Right ventricle myocardium superior (tissue), 1 donor: ENCODE results near the gene RPS4Y1. TPM values are rescaled to one million over a fixed set of nuclear protein-coding genes. Genes with fewer than 3 reads are reported as not detected.
A peak's percentile ranks its signal among the peaks of the same experiment; 100 is the strongest.
"Not testable (repeated sequence)": the region's sequence is repeated elsewhere in the genome, so short reads cannot be mapped to it uniquely, and the experiment has no call there.

Source experiments
- ATAC-seq: fragments of 200-7000 bp; cut with Tn5 transposase; one replicate; pipeline ENCODE4 v1.9.1; 2020; ENCODE audit warnings: mild to moderate bottlenecking; ENCODE audit not compliant: poor library complexity
- DNase-seq: peaks from one replicate; pipeline ENCODE4 v3.0.0-alpha.2; 2020
- intact Hi-C: fragments of 100-400 bp; cut with DNase I; formaldehyde crosslinking; loops from one replicate; pipeline ENCODE4 v1.11.2; 2022
- total RNA-seq: library from RNA; stranded (reverse); fragmentation: NEBNext Ultra II Directional; extraction: Animal tissue kit (Norgen Biotek cat#: 25700); gene quantifications from one replicate; pipeline ENCODE4 v1.2.1, GENCODE V29; 2021
- donor health status: DM: no; HTN: yes; CAD: no; lungs with severe emphysema.

The RPS4Y1 gene
- total RNA-seq, 1 donor from 2014 or later, result 178 TPM

DNA sequence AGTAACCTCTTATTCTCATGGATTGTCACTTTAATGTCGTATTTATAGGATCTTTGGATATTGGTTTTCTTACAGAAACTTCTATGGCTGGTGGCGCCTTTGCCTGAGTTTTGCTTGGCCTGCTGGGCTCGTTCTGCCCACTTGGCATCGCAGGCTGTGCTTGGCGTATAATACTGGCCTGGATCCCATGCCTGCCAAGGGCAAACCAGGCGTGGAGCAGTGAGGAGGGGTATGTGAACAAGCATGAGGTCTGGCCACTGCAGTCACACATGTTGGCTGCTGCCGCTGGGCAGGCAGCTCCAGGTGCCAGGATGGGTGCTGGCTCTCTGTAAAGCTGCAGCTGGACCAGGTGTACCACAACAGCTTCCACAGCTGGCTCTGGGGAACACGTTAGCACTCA, 26.1 kb downstream of the RPS4Y1 start:
- intact Hi-C loops, result no loop called here

DNA sequence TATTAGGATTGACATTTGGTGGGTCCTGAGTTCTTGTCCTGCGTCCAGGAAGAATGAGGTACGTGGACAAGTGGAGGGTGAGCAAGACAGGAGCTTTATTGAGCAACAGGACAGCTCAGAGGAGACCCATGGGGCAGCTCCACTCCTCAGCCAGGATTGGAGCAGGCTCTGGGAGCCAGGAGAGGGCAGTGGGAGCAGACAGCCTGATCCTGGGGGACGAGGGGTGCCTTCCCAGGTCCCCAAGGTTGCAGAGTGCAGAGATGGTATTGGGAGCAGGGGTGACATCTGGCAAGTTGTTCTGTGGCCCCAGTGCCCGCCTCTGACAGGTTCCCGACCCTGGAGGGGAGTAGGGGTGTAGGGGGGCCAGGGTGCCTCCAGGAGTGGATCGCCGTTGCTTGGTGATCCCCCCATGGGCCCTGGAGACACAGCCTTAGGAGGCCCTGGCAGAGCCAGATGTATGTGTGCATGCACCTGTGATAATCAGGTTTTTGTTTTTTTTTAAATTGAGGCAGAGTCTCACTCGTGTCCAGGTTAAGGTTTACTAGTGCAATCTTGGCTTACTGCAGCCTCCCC, 26.7 kb downstream of the RPS4Y1 start:
- no peak for ATAC-seq
- intact Hi-C loops, result no loop called here
- DNase-seq, result no peak

More for the DNA sequence above, 26.1 kb downstream of the RPS4Y1 start:
- ATAC-seq, result peak; percentile 92
- DNase-seq, result peak; percentile 44

DNA sequence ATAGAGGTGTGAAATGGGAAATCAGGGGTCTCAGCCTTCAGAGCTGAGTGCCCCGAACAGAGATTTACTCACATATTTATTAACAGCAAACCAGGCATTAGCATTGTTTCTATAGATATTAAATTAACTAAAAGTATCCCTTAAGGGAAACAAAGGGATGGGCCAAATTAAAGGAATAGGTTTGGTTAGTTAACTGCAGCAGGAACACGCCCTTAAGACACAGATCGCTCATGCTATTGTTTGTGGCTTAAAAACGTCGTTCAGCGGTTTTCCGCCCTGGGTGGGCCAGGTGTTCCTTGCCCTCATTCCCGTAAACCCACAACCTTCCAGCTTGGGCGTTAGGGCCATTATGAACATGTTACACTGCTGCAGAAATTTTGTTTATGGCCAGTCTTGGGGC, 30.8 kb downstream of the RPS4Y1 start:
- ATAC-seq, result not testable (repeated sequence)

DNA sequence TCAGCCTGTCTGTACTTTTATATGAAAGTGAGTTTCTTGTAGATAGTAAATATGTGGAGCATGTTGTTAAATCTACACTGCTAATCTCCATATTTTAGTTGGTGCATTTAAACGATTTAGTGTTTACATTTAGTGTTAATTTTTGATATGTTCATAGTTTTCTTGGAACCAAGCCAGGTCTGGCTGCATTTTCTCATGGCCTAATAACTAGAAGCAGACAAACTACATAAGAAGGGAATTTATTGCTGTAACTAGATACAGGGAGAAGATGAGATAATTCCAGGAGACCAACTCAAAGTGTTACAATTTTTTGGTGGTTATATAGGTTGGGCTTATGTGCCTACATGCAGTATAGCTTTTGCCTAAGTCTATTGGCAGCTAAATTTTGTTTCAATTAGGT, 32.8 kb downstream of the RPS4Y1 start:
- DNase-seq, result no peak
- no peak for ATAC-seq
- intact Hi-C loops, result no loop called here

More for the DNA sequence above, 30.8 kb downstream of the RPS4Y1 start:
- DNase-seq, intact Hi-C loops: not testable (repeated sequence)

DNA sequence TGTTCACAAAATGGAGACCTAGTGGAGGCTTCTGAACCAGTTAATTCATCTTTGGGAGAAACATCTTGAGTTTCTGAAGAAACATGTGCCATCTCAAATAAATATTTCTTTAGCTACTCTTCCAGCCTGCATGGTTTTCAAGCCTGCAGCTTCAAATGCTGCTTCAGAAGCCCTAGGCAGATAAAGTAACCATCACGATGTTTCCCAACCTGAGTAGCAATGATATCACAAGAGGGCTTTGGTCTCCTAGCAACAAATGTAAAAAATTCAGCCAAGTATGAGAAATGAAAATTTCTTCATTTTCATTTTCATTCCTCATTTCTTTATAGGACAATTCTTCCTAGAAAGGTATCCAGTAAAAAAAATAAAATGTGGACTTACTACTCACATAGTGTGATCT, 42.2 kb downstream of the RPS4Y1 start:
- intact Hi-C loops, result no loop called here
- ATAC-seq (no peak), DNase-seq (no peak)

DNA sequence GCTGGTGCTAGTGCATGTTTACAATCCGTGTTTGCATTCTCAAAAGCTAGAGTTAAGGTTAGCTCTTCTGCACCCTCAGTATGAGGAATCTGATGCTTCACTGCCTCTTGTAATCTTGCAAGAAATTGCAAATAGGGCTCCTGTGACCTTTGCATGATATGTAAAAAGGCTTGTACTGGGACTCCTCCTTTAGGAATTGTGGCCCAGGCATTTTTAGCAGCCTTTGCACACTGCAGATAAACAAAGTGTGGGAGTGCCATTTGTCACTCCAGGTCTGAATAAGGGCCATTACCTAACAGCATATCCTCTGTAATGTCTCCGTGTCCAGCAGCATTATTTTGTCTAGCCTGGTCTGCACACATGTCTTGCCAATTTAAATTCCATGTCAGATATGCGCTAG, 44.5 kb downstream of the RPS4Y1 start:
- DNase-seq, result no peak
- intact Hi-C loops, result no loop called here
- ATAC-seq, result no peak

DNA sequence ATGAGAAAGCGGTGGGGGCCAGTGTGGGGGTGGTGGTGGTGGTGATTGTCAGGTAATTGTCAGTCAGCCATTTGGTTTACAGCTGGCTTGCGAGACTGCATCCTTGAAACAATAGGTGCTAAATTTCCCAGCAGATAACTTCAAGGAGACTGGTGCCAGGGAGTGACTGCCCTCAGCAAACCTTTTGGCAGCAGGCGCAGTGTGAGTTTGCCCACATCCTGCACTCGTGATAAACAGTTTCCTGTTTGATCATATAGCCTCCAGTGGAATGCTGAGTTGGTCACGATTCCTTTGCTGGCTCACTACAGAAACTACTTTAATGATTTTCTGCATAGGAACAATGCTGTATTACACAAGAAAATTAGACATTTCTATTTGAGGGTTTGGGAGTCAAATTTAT, 46.0 kb downstream of the RPS4Y1 start:
- intact Hi-C loops, result no loop called here
- DNase-seq (no peak), ATAC-seq (no peak)

DNA sequence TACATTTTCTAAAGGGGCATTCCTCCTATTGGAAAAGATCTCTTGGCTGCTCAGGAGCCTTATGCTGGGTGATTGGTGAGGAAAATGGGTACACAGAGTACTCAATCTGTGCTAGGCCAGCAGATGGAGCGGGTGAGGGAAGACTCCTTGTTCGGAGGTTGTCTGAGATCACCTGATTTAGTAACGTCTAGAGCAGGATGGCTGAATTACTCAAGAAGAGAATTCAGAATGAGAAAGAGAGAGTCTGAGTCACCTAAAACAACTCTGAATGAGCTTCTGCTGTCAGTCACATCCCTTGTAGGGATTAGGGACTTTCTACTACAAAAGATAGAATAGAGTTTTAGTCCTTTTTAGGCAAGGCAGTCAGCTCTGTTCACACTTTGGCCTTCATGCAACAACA, 46.6 kb downstream of the RPS4Y1 start:
- intact Hi-C loops, result no loop called here
- no peak for ATAC-seq
- DNase-seq, result no peak

DNA sequence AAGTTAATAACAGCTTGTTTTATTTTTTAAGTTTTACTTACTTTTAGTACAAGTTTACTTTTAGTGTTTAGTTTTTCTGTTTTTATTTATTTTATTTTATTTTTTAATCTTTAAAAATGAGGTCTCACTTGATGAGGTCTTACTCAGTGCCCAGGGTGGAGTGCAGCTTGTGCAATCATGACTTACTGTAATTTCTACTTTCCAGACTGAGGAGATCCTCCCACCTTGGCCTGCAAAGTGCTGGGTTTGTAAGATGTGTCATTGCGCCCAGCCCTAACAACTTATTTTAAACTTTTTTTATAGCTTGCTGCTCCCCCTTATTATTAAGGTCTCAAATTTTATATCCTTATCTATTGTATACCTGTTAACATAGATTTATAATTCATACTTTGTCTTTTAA, 52.1 kb downstream of the RPS4Y1 start:
- DNase-seq (no peak), ATAC-seq (no peak)
- intact Hi-C loops, result no loop called here

DNA sequence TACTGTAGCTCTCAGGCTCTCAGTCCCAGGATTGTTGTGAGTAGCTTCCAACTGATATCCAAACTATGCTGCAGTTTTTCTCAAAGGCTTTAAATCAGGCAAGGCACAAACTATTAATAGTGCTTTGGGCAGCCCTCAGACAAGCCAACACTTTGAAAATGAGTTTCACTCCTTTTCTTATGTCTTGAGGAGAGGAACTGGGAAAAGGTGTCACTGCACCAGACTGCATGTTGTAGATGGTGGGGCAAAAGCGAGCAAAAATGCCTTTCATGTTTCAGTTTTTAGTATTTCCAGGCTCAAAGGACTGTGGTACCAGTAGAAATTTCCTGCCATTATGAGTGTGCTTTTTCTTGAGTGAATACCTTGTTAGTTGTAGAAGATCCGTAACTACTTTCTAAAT, 54.6 kb downstream of the RPS4Y1 start:
- ATAC-seq (no peak), DNase-seq (no peak)
- intact Hi-C loops, result no loop called here

DNA sequence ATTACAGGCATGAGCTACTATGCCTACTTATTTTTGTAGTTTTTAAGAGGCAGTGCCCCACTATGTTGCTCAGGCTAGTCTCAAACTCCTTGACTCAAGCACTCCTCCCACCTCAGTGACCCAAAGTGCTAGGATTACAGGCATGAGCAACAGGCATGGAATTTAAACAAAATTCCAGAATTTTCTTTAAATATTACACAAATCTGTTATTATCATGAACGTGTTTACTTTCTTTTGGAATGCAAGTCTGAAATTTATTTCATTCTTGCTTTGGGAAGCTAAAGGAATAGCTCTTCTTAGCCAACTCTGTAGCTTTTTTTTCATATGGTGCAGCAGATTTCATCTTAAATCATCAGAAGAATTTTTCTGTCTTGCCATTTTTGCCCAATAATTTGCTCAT, 66.0 kb downstream of the RPS4Y1 start:
- ATAC-seq (no peak), DNase-seq (no peak)
- intact Hi-C loops, result no loop called here

DNA sequence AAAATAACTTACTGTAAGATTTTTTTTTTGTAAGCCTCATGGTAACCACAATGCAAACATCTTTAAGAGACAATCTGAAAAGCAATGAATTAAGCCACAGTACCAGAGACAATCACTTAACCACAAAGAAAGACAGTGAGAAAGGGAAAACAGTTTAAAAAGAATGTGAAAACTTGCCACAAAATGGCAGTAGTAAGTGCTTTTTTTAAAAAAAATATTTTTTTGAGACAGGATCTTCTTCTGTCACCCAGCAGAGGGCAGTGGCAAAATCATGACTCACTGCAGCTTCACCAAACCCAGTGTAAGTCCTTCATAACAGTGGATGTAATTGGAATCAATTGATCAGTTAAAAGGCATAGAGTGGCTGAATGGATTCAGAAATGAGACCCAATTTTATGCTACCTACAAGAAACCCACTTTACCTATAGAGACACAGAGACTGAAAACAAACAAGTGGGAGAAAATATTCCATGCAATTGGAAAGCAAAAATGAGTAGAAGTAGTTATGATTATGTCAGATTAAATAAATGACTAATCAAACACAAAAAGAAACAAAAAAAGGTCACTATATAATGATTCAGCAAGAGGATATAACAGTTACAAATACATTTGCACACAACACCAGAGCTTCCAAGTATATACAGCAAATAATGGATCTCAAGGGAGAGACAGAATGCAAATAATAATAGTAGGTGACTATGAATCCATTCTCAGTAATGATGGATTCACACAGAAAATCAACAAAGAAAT, 71.8 kb downstream of the RPS4Y1 start:
- no peak for DNase-seq
- intact Hi-C loops, result no loop called here
- ATAC-seq, result no peak

Other genes with a start within 250 kb of the RPS4Y1 start
- gene SRY, start 53.9 kb upstream of the RPS4Y1 start, total RNA-seq, result not detected
- gene ZFY, start 93.8 kb downstream of the RPS4Y1 start, total RNA-seq, result 10.2 TPM